ENCODE data around the gene STARD7.

GRCh38 chr2:96170626-96171025 lies 38.0 kb downstream of the STARD7 start:
- TF ChIP-seq CTCF (IDR thresholded peaks at IDR 0.05), result no peak
- TF ChIP-seq EZH2 (IDR thresholded peaks at IDR 0.05; ENCODE audit: borderline replicate concordance, insufficient read depth, low read depth, low read length, poor library complexity, severe bottlenecking), result no peak

Measured in B cell (primary cell).